Stimulated activated CD4-positive, alpha-beta T cell treated with anti-CD3 and anti-CD28 coated beads, TNF-alpha, amount 100 ng/mL, for 4 hours (primary cell): ENCODE measurements around the gene TMEM150C.

Experiments
- DNase-seq, 3 experiments: peaks; one replicate each; pipeline ENCODE4 v3.0.0-alpha.2; 2020; ENCODE audit warnings: low read depth in 3 of 3

The TMEM150C gene

GRCh38 chr4:82561786-82562563 lies at the start of gene TMEM150C:
Gene TMEM150C (minus strand): TSS chr4:82561988. CDS start chr4:82504657, 57,331 bp downstream.
- no peak for DNase-seq

GRCh38 chr4:82611527-82611926 lies 49.7 kb upstream of the TMEM150C start:
- DNase-seq = no peak

- no peak for DNase-seq
Observed at GRCh38 chr4:82610041-82610440, 48.3 kb upstream of the TMEM150C start.

- DNase-seq = no peak
Observed at GRCh38 chr4:82606622-82607021, 44.8 kb upstream of the TMEM150C start.

GRCh38 chr4:82604522-82604921 lies 42.7 kb upstream of the TMEM150C start:
- DNase-seq = no peak

DNA sequence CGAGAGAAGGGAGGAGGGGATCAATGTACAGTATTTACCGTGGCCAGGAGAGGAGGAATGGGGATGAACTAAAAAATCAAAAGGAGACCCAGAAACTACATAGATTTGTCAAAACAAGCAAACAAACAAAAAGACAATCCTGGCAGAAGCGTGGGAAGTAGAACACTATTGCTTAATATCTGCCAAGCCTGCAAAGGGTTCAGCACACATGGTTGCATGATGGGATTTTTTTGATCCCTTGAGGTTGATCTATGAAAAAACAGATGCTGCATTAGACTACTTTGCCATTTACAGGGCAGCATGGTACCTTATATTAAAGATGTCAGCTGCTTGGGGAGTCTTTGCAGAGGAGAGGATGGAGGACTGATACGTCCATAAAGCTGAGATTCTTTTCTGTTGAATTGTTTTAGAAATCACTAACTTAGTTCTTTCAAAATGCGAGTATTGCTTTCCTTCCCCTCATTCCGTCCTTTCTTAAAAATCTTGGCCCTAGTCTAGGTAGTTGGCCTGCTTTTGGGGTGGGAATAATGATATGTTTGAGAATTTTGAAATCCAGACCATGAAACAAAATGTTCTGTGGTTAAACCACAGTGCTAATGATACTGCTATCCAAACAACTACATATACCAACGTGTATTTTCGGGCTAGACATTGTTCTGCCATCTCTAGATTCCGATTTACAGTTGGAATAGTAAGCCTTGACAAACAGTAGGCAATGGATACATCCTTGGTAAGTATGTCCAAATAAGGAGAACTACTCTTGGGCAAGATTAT lies 39.6 kb upstream of the TMEM150C start:
- DNase-seq = no peak

DNA sequence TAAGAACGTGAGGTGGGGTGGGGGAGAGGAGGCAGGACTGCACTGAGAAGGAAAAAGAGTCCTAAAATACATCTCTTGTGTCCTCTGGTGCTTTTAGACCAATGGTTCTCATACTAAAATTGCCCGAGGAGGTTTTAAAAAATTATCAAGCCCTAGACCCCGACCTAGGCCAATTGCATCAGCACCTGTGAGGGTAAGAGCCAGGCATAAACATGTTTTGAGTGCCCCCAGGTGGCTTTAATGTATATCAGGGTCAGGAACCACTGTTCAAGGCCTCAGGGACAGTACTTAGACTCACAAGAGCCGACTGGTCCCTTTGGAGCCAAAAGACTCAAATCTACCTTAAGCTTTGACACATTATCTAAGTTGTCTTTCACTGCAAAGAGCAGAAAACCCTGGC lies 37.5 kb upstream of the TMEM150C start:
- no peak for DNase-seq

GRCh38 chr4:82594456-82594855 lies 32.7 kb upstream of the TMEM150C start:
- DNase-seq = no peak

- DNase-seq = no peak
Observed at GRCh38 chr4:82593411-82593810, 31.6 kb upstream of the TMEM150C start.

- no peak for DNase-seq
Observed at GRCh38 chr4:82592639-82593038, 30.9 kb upstream of the TMEM150C start.

DNA sequence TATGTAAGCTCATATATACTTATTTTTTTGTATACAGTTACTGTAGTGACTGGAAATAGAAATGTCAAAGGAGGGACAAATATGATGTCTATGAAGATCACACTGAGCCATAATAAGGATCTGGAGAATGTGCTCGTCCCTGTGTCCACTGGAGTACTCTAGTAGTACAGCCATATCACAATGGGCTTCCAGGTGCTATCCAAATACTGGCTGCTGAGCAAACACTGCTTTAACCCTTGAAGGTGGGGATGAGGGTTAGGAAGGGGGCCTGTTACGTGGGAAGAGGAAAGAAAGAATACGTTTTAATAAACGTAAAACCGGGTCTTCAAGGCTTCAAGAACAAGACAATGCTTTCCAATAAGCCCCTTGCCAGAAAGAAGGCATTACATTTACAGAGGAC lies 29.8 kb upstream of the TMEM150C start:
- DNase-seq = no peak

- DNase-seq = no peak
Observed at GRCh38 chr4:82589756-82590155, 28.0 kb upstream of the TMEM150C start.

GRCh38 chr4:82588771-82589270 lies 27.0 kb upstream of the TMEM150C start:
- no peak for DNase-seq

- DNase-seq = no peak
Observed at GRCh38 chr4:82587826-82588540, 26.2 kb upstream of the TMEM150C start.

DNA sequence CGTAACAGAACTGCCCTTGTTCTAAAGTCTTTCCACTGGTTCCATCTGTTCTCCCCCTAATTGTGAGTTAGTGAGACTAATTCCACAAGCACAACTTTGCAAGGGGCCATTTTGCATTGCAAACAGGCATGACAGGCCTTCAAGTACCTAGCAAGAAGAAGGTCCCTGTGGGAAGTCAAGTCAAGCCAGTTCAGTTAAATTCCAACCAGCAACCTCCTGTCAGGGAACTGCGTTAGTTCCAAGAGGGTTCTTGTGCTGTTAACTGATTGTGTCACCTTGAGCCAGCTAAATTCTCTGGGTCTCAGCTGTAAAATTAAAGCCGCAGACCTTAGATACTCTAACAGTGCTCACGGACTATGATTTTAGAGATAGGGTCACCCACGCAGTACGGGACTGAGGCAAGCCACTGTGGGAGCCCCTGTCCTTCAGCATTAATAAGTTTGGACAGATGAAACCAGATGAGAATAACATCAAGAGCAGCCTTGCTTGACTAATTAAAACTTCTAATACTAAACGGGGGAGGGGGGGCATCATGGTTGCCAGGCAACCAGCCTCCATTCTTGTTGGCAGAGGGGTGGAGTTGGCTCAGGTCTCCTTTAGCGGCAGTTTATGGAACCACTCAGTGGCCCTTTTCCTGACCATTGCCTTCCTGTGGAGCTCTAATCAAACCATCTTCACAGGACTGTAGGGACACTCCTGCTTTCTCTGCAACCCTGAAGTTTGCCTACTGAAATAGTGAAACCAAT lies 24.1 kb upstream of the TMEM150C start:
- DNase-seq = no peak

DNA sequence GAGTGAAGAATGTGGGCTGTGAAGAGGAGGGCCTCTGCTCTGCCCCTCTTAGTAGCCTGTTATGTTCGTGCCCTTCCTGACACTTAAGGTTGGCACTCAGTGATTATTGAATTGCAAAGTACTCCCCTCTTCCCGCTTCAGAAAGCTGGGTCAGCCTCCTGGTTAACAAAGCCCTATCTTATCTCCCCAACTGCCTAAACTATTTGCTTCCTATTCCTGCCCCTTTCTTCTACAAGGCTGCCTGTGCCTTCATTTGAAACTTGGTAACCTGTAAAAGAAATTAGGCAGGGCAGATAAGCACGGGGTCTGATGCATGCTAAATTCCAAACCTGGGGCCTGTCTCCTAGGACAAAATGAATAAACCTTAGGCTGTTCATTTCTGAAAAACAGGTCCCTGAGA lies 23.1 kb upstream of the TMEM150C start:
- DNase-seq = no peak

GRCh38 chr4:82583897-82584587 lies 22.3 kb upstream of the TMEM150C start:
- no peak for DNase-seq

DNA sequence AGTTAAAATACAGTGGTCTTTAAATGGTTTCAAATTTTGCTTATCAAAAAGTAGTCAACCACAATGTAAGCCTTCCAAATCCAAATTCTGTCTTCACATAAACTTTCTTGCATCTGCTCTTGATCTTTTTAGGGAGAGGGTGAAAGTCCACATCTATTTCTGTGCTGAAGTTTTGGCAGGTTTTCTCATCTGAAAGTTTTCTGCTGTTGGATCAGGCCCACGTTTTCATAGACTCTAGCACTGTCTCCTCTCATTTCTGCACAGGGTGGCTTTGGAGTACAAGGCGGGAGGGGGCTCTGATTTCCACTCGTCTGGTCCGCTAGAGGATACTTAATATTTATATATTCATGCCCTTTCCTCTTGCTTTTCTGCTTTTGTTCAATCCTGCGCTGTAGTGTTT lies 18.1 kb upstream of the TMEM150C start:
- DNase-seq = no peak

- DNase-seq = no peak
Observed at GRCh38 chr4:82578935-82579334, 17.1 kb upstream of the TMEM150C start.

DNA sequence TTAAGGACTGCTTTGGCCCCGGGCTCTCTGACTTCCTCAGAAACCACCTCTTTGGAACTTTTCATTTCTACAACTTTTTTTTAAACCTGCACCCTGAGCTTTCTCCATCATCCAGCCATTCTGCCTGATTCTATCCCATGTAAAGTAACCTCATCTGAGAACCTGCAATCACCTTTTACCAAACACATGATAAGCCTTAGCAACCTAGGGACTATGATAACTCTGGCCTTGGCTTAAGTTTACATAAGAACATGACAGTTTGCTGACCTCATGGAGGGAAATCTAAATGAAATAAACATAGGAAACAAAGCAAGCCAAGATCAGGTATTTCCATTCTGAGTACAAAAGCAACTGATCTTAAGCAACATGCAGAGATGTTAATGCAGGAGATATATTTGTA lies 15.7 kb upstream of the TMEM150C start:
- no peak for DNase-seq

DNA sequence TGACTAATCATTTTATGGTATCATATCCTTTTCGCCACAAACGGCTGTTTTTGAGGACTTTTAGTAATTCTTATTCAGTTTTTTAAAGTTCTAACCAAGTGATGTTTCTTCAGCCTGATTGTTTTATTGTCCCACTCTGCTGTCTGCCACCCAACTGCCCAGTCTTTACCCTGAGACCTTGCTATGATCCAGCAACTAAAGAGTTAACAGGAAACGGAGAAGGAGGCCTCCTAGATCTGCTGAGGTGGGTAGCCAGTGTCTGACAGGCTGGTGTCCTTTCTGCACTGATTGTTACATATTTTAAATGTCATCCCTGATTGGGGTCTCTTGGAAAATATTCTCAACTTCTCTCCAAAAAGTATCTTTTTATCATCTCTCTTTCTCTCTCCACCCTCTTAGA lies 7.9 kb upstream of the TMEM150C start:
- DNase-seq = no peak
